HG03196 (cell line): Measurements from ENCODE around the gene PHLDB1.
"Not testable (repeated sequence)": the region's sequence is repeated elsewhere in the genome, so short reads cannot be mapped to it uniquely, and the experiment has no call there.

Experiments used
- ATAC-seq: cut with Tn5 transposase; IDR thresholded peaks from one replicate; pipeline ENCODE4 v1.9.1; 2021; ENCODE audit not compliant: unreplicated experiment

Gene PHLDB1

DNA sequence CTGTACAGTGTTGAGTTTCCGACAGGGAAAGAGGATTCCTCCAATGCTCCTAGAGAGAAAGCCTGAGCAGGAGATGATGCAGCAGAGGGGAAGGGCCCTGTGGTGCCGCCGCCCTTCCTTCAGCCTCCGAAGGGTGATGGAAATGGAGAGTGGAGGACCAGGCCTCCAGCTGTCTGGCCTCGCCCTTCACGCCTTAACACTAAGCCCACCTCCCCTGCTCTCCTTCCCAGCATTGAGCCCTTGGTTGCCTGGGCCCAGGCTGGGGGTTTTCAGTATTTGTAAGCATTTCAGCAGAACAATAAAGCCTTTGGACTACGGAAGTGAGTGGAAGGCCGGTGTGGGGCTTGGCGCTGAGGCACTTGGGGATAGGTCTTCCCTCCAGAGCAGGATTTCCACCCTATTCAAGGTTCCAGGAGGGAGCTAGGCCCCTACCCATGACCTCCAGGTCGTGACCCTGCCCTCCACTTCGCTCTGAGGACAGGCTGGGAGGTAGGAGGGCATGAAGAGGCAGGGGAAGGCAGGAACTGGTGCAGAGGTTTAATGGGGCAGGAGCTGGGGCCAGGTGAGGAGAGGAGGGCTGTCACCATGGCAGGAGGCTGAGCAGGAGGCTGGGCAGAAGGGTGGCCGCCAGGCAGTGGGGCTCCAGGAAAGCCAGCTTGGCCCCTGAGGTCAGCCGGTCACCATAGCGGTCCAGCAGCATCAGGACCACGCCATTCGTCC, 50.5 kb downstream of the PHLDB1 start:
- no peak for ATAC-seq

DNA sequence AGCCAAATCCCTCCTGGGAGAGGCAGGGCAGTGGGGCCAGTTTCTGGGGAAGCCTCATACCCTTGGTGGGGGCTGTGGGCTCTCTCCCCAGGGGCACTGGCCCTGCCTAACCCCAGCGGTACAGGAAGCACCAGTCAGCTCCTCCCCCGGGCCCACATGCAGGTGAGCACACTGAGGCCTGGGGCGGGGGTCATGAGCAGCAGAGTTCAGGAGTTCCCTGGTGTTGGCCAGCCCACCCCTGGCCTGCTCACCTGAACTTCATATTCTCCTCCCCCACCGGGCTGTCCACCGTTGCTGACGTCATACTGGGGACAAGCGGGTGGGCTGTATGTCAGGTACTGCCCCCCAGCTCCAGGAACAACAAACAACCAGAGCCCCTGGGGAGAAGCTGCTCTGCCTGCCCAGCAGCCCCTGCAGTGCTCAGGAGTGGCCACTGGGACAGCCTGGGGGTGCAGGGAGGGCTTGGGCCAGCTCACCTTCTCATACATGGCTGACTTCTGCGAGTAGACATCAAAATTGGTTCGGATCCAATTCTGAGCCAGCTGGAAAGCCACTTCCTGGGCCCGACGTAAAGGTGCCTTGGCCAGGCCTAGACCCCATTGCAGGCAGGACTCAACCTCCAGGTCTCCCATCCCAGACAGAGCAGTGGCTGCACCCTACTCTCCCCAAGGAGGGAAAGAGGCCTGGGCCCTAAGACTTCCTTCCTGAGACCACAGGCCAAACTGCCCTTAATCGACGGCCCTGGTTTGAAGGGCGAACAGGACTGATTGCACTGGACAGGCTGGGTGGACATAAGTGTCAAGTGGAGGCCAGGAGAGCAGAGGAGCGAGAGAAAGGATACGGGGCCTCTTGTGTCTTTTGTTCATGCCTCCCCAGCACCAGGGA, 51.3 kb downstream of the PHLDB1 start:
- ATAC-seq = no peak

DNA sequence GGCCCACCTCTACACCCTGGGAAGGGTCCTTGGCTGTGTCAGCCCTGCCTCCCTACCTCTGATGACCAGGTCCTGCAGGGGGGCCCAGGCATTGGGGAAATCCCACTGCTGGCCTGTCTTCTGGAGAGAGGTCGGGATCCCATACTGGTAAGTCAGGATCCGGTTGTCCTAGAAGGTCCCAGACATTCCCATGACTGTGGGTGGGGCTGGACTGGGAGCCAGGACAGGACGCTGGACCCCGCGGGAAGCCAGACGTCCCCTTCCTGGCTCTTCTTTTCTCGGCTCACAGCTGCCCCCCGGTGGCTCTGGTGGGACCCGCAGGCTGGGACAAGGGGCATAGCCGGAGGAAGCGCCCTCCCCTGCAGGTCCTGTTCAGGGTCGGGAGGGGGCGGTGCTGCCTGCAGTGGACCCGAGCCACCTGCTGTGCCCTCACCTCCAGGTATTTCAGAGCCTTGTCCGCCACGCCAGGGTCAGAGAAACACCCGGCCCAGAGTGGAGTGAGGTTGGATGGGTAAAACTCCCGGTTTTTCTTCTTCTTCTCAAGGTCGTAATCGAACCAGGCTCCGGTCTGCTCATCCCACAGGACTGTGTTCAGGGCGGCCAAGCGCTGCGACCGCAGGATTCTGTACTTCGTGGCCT, 52.0 kb downstream of the PHLDB1 start:
- ATAC-seq = no peak

GRCh38 chr11:118659953-118660680, 52.7 kb downstream of the PHLDB1 start:
- no peak for ATAC-seq

GRCh38 chr11:118660681-118661424, 53.4 kb downstream of the PHLDB1 start:
- no peak for ATAC-seq

- ATAC-seq = no peak
Measured at GRCh38 chr11:118661425-118662301, 54.2 kb downstream of the PHLDB1 start.

- no peak for ATAC-seq
Measured at GRCh38 chr11:118662401-118663271, 55.2 kb downstream of the PHLDB1 start.

DNA sequence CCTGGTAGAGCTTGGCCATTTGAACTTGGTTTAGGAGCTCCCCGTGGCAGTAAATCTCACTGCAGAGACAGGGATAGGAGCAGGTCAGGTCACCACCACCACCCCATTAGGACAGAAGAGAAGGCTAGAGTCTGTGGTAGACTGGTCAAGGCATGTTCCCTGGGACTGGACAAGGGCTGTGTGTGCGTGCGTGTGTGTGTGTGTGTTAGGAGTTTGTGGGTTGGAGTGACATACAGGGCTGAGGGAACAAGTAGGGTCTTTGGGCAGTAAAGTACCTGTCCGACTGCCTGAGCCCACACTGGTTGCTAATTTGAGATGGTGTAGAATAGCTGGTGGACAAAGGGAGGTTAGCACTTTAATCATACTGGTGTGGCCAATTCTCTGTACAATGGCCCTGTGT, 56.0 kb downstream of the PHLDB1 start:
- ATAC-seq = no peak

- ATAC-seq = no peak
Measured at GRCh38 chr11:118663902-118664301, 56.5 kb downstream of the PHLDB1 start.

- ATAC-seq = no peak
Measured at GRCh38 chr11:118666371-118666770, 59.0 kb downstream of the PHLDB1 start.

DNA sequence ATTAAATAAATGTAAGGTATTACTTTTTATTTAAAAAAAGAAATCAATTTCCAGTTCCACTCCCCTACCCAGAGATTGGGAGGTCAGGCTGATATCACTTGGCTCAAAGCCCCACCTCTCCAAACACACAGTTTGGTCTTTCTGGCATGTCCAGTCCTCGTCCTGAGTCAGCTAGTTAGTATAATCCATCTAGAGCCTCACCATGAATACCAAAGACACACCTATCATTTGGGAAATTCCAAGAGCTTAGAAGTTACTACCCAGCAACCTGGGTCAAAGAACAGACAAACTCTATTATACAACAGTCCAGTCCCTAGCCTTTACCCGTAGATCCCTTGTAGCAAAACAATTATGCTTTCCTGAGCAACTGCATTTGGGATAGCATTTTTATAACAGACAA, 62.6 kb downstream of the PHLDB1 start:
- ATAC-seq = no peak

- no peak for ATAC-seq
Measured at GRCh38 chr11:118671254-118671653, 63.8 kb downstream of the PHLDB1 start.

DNA sequence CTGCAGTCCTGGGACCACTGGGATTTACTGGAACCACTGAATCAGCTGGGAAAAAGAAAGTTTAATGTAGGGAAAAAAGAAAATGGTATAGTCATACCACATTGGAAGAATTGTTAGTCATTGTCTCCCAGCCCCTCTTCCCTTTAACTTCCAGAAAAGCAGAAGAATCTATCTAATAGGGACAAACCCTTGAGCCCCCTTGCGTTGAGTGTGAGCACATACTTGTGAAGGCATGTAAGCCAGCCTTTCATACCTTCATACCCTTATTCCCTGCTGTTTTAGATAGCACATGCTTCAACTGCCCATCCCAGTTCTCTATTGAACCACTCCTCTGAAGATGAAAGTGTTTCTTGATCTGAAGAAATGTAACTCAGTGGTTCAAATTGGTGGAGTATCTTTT, 65.4 kb downstream of the PHLDB1 start:
- no peak for ATAC-seq

- ATAC-seq = no peak
Measured at GRCh38 chr11:118673361-118674081, 66.1 kb downstream of the PHLDB1 start.

- no peak for ATAC-seq
Measured at GRCh38 chr11:118674082-118674435, 66.6 kb downstream of the PHLDB1 start.

GRCh38 chr11:118677977-118678376, 70.6 kb downstream of the PHLDB1 start:
- ATAC-seq = no peak

DNA sequence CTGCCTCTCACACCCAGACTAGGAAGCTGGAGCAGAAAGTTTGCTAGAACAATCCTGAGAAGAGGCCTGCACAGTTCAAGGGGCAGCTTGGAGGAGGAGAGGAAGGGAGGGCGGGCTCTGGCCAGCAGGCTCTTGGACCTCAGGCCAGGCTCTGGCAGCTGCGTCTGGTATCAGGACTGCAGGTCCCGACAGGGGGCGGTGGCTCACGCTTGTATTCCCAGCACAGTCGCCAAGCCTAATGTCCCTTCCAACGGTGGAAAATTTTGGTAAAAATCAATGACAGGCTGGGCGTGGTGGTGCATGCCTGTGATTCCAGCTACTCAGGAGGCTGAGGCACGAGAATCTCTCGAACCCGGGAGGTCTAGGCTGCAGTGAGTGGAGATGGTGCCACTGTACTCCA, 71.5 kb downstream of the PHLDB1 start:
- not testable (repeated sequence) for ATAC-seq

GRCh38 chr11:118679483-118679882, 72.1 kb downstream of the PHLDB1 start, which contains the start of gene TREH:
Gene TREH, minus strand, starts transcription at chr11:118679650. Its CDS starts 23 bp downstream, at chr11:118679627.
- no peak for ATAC-seq
